Colon (tissue), 2 donors: ENCODE data around the gene LMO7.
A peak's percentile ranks its signal among the peaks of the same experiment; 100 is the strongest.

Source experiments
- FAIRE-seq: peaks from 2 replicates; lab custom pipeline; 2012; peaks lifted over from hg19 to GRCh38; lab: Jason Lieb, UNC
- donor health status: control.
- donor health status: control.

Gene LMO7

GRCh38 chr13:75801388-75801945 is 165.3 kb downstream of the LMO7 start:
- no peak for FAIRE-seq

- peak; percentile 92 for FAIRE-seq
Observed at GRCh38 chr13:75802161-75802560, 166.0 kb downstream of the LMO7 start.

- peak; percentile 21 for FAIRE-seq
Observed at GRCh38 chr13:75803164-75803611, 167.1 kb downstream of the LMO7 start.

- no peak for FAIRE-seq
Observed at GRCh38 chr13:75804054-75804453, 167.9 kb downstream of the LMO7 start.

- no peak for FAIRE-seq
Observed at GRCh38 chr13:75804605-75805004, 168.5 kb downstream of the LMO7 start.

- no peak for FAIRE-seq
Observed at GRCh38 chr13:75806117-75806516, 170.0 kb downstream of the LMO7 start.

- no peak for FAIRE-seq
Observed at GRCh38 chr13:75811361-75811760, 175.2 kb downstream of the LMO7 start.

GRCh38 chr13:75811841-75812240 is 175.7 kb downstream of the LMO7 start:
- FAIRE-seq: no peak

GRCh38 chr13:75812751-75813181 is 176.6 kb downstream of the LMO7 start:
- FAIRE-seq: no peak

GRCh38 chr13:75813323-75813722 is 177.2 kb downstream of the LMO7 start:
- no peak for FAIRE-seq

- FAIRE-seq: no peak
Observed at GRCh38 chr13:75818179-75818967, 182.2 kb downstream of the LMO7 start.

- FAIRE-seq: no peak
Observed at GRCh38 chr13:75818968-75819225, 182.8 kb downstream of the LMO7 start.

- no peak for FAIRE-seq
Observed at GRCh38 chr13:75825161-75825560, 189.0 kb downstream of the LMO7 start.

GRCh38 chr13:75825594-75825993 is 189.5 kb downstream of the LMO7 start:
- no peak for FAIRE-seq

GRCh38 chr13:75826391-75826790 is 190.3 kb downstream of the LMO7 start:
- FAIRE-seq: no peak

GRCh38 chr13:75829830-75830229 is 193.7 kb downstream of the LMO7 start:
- no peak for FAIRE-seq

- no peak for FAIRE-seq
Observed at GRCh38 chr13:75830842-75831241, 194.7 kb downstream of the LMO7 start.

GRCh38 chr13:75831389-75831788 is 195.3 kb downstream of the LMO7 start:
- FAIRE-seq: no peak

- no peak for FAIRE-seq
Observed at GRCh38 chr13:75832812-75833211, 196.7 kb downstream of the LMO7 start.

GRCh38 chr13:75836441-75836840 is 200.3 kb downstream of the LMO7 start:
- no peak for FAIRE-seq

GRCh38 chr13:75838366-75839005 is 202.4 kb downstream of the LMO7 start:
- no peak for FAIRE-seq

- FAIRE-seq: no peak
Observed at GRCh38 chr13:75839406-75839805, 203.3 kb downstream of the LMO7 start.

GRCh38 chr13:75841905-75842304 is 205.8 kb downstream of the LMO7 start:
- FAIRE-seq: no peak

GRCh38 chr13:75843074-75843473 is 206.9 kb downstream of the LMO7 start:
- no peak for FAIRE-seq
